Aorta (tissue), 5 donors: ENCODE measurements around the gene SYCP2L. TPM values are rescaled to one million over a fixed set of nuclear protein-coding genes. Genes with fewer than 3 reads are reported as not detected.

Experiments used
- ATAC-seq: fragments of 200-7000 bp; cut with Tn5 transposase; one replicate; pipeline ENCODE4 v1.9.1; 2022; ENCODE audit warnings: moderate library complexity; ENCODE audit not compliant: low FRiP score
- DNase-seq, 2 donors: peaks; one replicate each; pipeline ENCODE4 v3.0.0-alpha.2; 2020
- H3K27ac ChIP-seq, 2 donors: one replicate each; pipeline ENCODE4 v1.5.1; 2013; ENCODE audit warnings: low read length in 2 of 2, mild to moderate bottlenecking in 2 of 2, moderate library complexity in 2 of 2, control low read depth in 1 of 2, inconsistent platforms in 1 of 2, low read depth in 1 of 2
- H3K27me3 ChIP-seq, 2 donors: one replicate each; pipeline ENCODE4 v1.6.1; 2013; ENCODE audit warnings: control low read depth in 1 of 2, low read length in 1 of 2, mild to moderate bottlenecking in 1 of 2, moderate library complexity in 1 of 2; ENCODE audit not compliant: insufficient read depth in 2 of 2, control insufficient read depth in 1 of 2
- H3K36me3 ChIP-seq, 2 donors: one replicate each; pipeline ENCODE4 v1.6.1; 2013; ENCODE audit warnings: control low read depth in 1 of 2, low read length in 1 of 2, mild to moderate bottlenecking in 1 of 2; ENCODE audit not compliant: insufficient read depth in 2 of 2, control insufficient read depth in 1 of 2
- H3K4me1 ChIP-seq, 2 donors: one replicate each; pipeline ENCODE4 v1.6.1; 2013; ENCODE audit warnings: low read length in 2 of 2, control low read depth in 1 of 2, mild to moderate bottlenecking in 1 of 2, moderate library complexity in 1 of 2; ENCODE audit not compliant: insufficient read depth in 2 of 2, control insufficient read depth in 1 of 2
- H3K4me3 ChIP-seq, 2 donors: one replicate each; pipeline ENCODE4 v1.5.1; 2013; ENCODE audit warnings: low read length in 2 of 2, control low read depth in 1 of 2, mild to moderate bottlenecking in 1 of 2
- H3K9me3 ChIP-seq: one replicate; pipeline ENCODE4 v1.6.1; 2013; ENCODE audit warnings: mild to moderate bottlenecking, low read length; ENCODE audit not compliant: control insufficient read depth
- intact Hi-C, 2 donors: fragments of 100-400 bp; cut with DNase I; formaldehyde crosslinking; loops; one replicate each; pipeline versions ENCODE4 v1.14.2 to v1.15.0; 2022
- polyA plus RNA-seq, 2 donors: library from polyadenylated mRNA; stranded (reverse); fragments of 200-250 nt; gene quantifications; one replicate each; pipeline ENCODE4 v1.2.3, GENCODE V29; 2013
- total RNA-seq, 2 donors: library from RNA; stranded (reverse); fragmentation: NEBNext Ultra II Directional; extraction: Animal tissue kit (Norgen Biotek cat#: 25700); gene quantifications; one replicate each; pipeline ENCODE4 v1.2.1, GENCODE V29; 2021
- donor health status: healthy with polysubstance abuse.
- donor health status: Bipolar disorder and iron deficiency.
- donor health status: DM: no; HTN: no; CAD: no.
- donor health status: DM: no; HTN: no; CAD: no.
- donor health status: DM: yes; HTN: yes; CAD: no.

Gene SYCP2L
- total and polyA plus RNA-seq, 4 donors: 0.95 to 2.0 (median 1.3) TPM; not detected in 1

DNA sequence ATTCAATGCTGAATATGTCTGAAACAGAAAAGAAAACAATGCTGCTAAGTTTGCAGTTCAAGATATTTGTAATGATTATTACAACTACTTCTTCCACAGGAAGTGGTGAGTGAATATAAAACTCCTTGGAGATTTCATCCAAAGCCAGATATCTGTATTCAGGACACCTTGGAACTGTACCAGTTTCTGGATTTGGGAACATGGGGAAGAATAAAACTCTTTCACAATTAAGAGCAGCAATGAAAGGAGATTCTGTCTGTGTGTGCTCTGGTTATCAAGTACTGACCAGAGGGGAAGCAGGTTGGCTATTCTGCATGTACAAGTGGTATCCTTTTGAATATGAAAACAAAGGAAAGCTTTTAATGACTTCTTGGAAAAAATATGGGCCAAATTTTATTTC is 136.2 kb downstream of the SYCP2L start:
- Histone ChIP-seq H3K4me1 (no peaks in the 10 kb centered on the region), H3K27me3 (no peaks in the 10 kb centered on the region), H3K27ac (no peak overlapping the region), H3K9me3 (no peaks in the 10 kb centered on the region), H3K36me3 (no peaks in the 10 kb centered on the region), H3K4me3 (no peak overlapping the region)
- DNase-seq (no peak), ATAC-seq (no peak)
- intact Hi-C loops: no loop called here

Other genes starting within 250 kb of the SYCP2L start
- gene C6orf52, start 192.4 kb upstream of the SYCP2L start, total RNA-seq: under 1 TPM in 1 of 2 donors, not detected in 1; 0.66 TPM
- gene C6orf52, start 192.4 kb upstream of the SYCP2L start, polyA plus RNA-seq: 1 to 10 TPM in 1 of 2 donors, not detected in 1; 2.4 TPM
- 1 to 10 TPM; 9.2 to 9.9 TPM for gene PAK1IP1, start 192.1 kb upstream of the SYCP2L start, total RNA-seq
- 10 to 100 TPM in 1 of 2 donors, 1 to 10 TPM in 1; 6.3 to 12.3 TPM for gene PAK1IP1, start 192.1 kb upstream of the SYCP2L start, polyA plus RNA-seq
- gene TMEM14C, start 164.0 kb upstream of the SYCP2L start, total RNA-seq: 10 to 100 TPM; 72.8 to 85.3 TPM
- 100 to 1,000 TPM; 158 to 192 TPM for gene TMEM14C, start 164.0 kb upstream of the SYCP2L start, polyA plus RNA-seq
- gene TMEM14B, start 139.2 kb upstream of the SYCP2L start, total RNA-seq: 10 to 100 TPM; 50.3 to 51.9 TPM
- 100 to 1,000 TPM in 1 of 2 donors, 10 to 100 TPM in 1; 72.7 to 111 TPM for gene TMEM14B, start 139.2 kb upstream of the SYCP2L start, polyA plus RNA-seq
- gene MAK, start 48.5 kb upstream of the SYCP2L start, total RNA-seq: under 1 TPM; 0.12 to 0.29 TPM
- under 1 TPM; 0.03 to 0.63 TPM for gene MAK, start 48.5 kb upstream of the SYCP2L start, polyA plus RNA-seq
- gene GCM2, start 5.0 kb upstream of the SYCP2L start, total RNA-seq: not detected
- not detected for gene GCM2, start 5.0 kb upstream of the SYCP2L start, polyA plus RNA-seq
- gene ELOVL2, start 157.3 kb downstream of the SYCP2L start, total RNA-seq: 1 to 10 TPM in 1 of 2 donors, under 1 TPM in 1; 0.81 to 1.5 TPM
- gene ELOVL2, start 157.3 kb downstream of the SYCP2L start, polyA plus RNA-seq: not detected
- gene SMIM13, start 206.8 kb downstream of the SYCP2L start, total RNA-seq: 1 to 10 TPM; 9.5 to 9.8 TPM
- gene SMIM13, start 206.8 kb downstream of the SYCP2L start, polyA plus RNA-seq: 1 to 10 TPM; 2.5 to 5.4 TPM
- gene ERVFRD-1, start 224.7 kb downstream of the SYCP2L start, total RNA-seq: under 1 TPM in 1 of 2 donors, not detected in 1; 0.12 TPM
- gene ERVFRD-1, start 224.7 kb downstream of the SYCP2L start, polyA plus RNA-seq: not detected